Jurkat, Clone E6-1 (cell line): ENCODE results near the gene ERN1.

Experiments used
- DNase-seq: peaks from one replicate; pipeline ENCODE4 v3.0.0-alpha.2; 2011; ENCODE audit warnings: low read depth, low spot score
- H3K4me3 ChIP-seq: 2 replicates; pipeline ENCODE4 v1.5.1; 2011; ENCODE audit warnings: mild to moderate bottlenecking, low read length, control low read depth, moderate library complexity

Gene ERN1

GRCh38 chr17:64094412-64094811, 35.5 kb downstream of the ERN1 start:
- no peak for DNase-seq
- H3K4me3 ChIP-seq, result no peak overlapping the region

DNA sequence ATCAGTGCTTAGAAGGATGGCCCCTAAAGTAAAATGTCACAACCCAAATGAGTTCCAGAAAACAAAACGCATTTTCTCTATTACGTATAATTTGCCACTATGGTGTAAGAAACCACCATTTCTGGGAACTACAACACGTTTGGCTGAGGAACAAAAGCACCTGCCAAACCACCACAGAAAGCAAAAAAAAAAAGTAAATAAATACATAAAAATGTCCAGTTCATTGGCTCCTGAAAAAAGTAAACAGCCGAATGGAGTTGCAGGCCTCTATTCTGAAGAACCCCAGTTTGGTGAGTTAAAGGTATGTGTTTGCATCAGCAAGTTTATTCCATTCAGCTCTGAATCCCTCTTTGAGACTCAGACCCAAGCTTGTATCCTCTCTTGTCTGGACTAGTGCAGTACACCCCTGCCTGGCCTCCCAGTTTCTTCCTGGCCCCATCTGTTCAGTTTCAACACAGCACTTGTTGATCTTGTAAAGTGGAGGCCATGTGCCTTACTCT, 36.9 kb downstream of the ERN1 start:
- no peak for DNase-seq
- H3K4me3 ChIP-seq, result no peak overlapping the region

DNA sequence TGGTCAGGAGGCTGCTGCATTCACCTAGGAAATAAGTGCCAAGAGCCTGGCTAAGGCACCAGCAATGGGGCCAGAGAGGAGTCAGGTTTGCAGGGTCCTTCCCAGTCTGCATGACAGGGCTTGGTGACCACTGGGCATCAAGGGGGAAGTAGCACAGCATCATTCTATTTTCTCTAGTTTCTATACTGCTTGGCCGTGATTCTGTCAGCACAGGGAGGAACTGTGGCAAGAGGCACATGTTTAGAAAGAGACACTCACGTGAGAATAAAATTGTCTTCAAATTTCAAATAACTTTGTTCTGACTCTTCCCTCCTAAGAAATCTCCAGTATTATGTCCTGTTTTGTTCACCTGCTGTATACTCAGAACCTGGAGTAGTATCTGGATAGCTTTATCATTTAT, 37.8 kb downstream of the ERN1 start:
- DNase-seq, result no peak
- no peak overlapping the region for H3K4me3 ChIP-seq

- DNase-seq, result no peak
- H3K4me3 ChIP-seq, result no peak overlapping the region
These were observed 38.4 kb downstream of the ERN1 start for GRCh38 chr17:64091571-64091970.

GRCh38 chr17:64091116-64091515, 38.8 kb downstream of the ERN1 start:
- no peak for DNase-seq

DNA sequence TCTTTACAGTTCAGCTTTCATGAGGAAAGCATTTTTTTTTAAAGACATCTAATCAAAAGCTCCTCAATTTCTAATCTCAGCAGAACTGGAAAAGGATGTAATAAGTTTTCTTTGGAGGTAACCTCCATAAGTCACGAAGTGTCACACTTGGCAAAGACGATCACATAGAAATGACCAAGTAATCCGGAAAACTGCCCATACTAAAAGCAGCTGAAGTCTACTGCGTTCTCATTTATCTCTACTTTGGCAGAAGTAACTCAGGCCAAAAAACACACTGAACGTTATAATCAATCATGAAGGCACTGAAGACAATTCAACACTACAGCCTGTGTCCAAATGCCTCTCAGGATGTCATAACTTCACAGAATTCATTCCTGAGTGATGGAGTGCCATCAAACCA, 39.8 kb downstream of the ERN1 start:
- no peak overlapping the region for H3K4me3 ChIP-seq
- DNase-seq, result no peak

More at GRCh38 chr17:64091116-64091515, 38.8 kb downstream of the ERN1 start:
- no peak overlapping the region for H3K4me3 ChIP-seq

- no peak overlapping the region for H3K4me3 ChIP-seq
- no peak for DNase-seq
These were observed 42.5 kb downstream of the ERN1 start for GRCh38 chr17:64087252-64088005.

- no peak overlapping the region for H3K4me3 ChIP-seq
- no peak for DNase-seq
These were observed 44.3 kb downstream of the ERN1 start for GRCh38 chr17:64085650-64086005.

DNA sequence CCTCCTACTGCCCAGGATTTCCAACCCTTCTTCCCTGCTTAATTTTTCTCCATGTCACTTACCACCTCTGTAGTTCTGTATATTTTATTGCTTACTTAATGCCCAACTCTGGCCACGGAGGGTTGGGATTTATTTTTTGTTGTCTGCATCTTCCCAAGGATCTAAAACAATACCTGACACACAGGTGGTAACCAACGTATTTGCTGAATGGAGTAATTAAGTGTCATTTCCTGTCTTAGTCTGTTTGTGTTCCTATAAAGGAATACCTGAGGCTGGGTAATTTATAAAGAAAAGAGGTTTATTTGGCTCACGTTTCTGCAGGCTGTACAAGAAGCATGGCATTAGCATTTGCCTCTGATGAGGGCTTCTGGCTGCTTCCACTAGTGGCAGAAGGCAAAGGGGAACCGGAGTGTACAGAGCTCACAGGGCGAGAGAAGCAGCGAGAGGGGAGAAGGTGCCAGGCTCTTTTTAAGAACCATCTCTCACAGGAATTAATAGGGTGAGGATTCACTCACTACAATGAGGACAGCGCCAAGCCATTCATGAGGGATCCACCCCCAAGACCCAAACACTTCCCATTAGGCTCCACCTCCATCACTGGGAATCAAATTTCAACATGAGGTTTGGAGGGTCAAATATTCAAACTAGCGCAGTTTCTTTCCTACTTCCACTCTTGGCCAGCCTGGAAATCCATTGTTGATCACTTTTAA, 44.8 kb downstream of the ERN1 start:
- no peak overlapping the region for H3K4me3 ChIP-seq
- no peak for DNase-seq

- DNase-seq, result no peak
- no peak overlapping the region for H3K4me3 ChIP-seq
These were observed 45.6 kb downstream of the ERN1 start for GRCh38 chr17:64084086-64084939.

DNA sequence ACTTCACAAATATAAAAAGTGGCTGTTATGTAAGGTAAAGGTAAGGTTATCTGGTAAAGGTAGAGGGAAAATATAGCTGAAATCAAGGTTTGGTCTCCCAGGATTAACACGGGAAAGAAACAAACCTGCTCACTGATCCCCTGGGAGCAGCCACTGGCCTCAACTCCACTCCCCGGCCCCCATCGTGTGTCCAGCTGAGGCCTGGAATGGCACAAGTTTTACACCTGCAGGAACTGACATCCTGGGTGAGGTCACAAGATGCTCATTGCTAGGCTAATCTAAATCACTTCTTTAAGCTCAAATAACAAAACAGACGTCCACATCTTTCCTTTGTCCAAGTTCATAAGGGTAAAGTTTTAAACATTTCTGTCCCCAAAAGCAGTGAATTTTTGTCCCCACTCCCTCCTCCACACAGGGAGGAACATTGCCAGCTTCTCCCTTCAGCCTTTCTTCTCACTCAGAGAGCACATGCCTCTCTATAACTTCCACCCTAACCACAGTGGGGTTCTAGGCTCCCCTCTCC, 46.3 kb downstream of the ERN1 start:
- no peak for DNase-seq
- H3K4me3 ChIP-seq, result no peak overlapping the region

GRCh38 chr17:64083093-64083492, 46.9 kb downstream of the ERN1 start:
- no peak for DNase-seq
- H3K4me3 ChIP-seq, result no peak overlapping the region

DNA sequence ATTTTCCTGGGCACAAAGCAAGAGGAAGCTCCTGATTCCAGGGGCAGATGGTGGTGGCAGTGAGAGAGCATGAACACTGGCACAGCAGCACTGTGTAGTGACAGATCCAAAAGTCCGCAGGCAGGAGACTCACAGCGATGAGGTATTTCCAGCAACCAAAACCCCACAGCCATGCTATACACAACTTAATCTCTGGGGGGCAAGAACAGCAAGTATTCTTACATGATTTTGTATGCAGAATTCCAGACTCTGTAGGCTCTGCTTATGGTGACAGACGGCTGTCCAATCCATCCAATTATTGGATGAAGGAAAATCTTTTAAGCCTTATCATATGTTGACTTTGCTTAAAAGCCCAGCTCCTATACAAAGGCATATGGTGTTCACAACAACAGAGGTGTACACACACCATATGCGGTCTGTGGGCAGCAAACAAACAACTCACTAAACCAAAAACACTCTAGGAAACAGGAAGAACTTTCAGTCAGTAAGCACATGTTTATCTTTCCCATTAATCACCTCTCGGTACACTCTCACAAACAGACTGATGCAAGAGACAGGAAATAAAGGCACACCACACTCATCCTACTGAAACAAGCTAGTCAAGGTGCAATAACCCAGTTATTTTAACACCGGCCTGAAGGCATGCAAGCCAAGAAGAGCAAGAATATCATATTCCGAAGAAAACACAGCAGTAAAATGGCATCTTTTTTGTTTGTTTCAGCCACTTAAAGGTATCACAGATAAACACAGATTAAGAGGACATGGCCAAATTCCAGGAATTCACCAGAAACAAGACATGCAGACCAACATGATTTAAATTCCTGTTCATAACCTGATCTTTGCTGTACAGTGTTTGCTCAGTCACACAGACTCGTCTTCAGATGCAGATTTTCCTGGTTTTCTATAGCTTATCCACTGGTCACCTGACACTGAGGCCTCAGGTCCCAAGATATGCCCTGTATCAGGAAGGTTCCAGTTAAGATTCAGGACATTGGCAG, 47.8 kb downstream of the ERN1 start:
- H3K4me3 ChIP-seq, result peak overlapping the region; percentile 0
- peak; percentile 91 for DNase-seq

DNA sequence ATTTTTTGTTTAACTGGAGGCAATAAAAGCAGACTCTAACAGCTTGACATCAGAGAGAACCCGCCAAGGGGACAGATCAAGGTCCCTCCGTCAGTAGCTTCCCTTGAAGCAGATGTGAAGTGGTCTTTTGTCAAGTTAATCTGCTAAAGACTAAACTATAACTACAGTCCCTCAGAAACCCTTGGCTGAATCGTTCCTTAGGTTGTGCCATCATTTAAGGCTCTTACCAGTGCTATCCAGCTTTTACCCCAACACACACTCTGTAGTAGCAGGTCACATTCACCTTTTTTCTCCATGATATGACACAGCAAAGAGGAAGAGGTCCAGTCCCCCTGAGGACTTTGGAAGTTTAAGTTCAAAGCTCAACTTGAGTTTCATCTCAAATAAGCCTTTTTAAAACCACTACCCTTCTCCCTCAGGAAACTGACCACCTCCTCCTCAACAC, 49.7 kb downstream of the ERN1 start:
- no peak for DNase-seq
- no peak overlapping the region for H3K4me3 ChIP-seq

GRCh38 chr17:64077379-64077778, 52.6 kb downstream of the ERN1 start:
- H3K4me3 ChIP-seq, result no peak overlapping the region
- DNase-seq, result no peak

- H3K4me3 ChIP-seq, result no peak overlapping the region
- no peak for DNase-seq
These were observed 54.0 kb downstream of the ERN1 start for GRCh38 chr17:64075913-64076312.

GRCh38 chr17:64074704-64075426, 55.1 kb downstream of the ERN1 start:
- DNase-seq, result no peak
- H3K4me3 ChIP-seq, result no peak overlapping the region
